ENCODE results near the gene CYP51A1. TPM values are rescaled to one million over a fixed set of nuclear protein-coding genes. Genes with fewer than 3 reads are reported as not detected.
A peak's percentile ranks its signal among the peaks of the same experiment; 100 is the strongest.

CYP51A1 gene
- 80.0 and 84.8 TPM in 2 replicates for total RNA-seq (2021)
- long read RNA-seq, transcript CYP51A1-203 (10 exons, 1,729 nt) = minor isoform, 80 of 589 reads
- long read RNA-seq, transcript CYP51A1-201 (10 exons, 3,210 nt) = major isoform, 479 of 589 reads
- long read RNA-seq, partial matches to known transcripts = 14 of 589 reads
- long read RNA-seq, other reads (novel, unspliced or antisense) = 15 of 589 reads

GRCh38 chr7:92134271-92135051 is at the start of gene CYP51A1:
Gene CYP51A1, minus strand, starts transcription at chr7:92134477. Its CDS starts 113 bp downstream, at chr7:92134364.
- H2BK20ac ChIP-seq (ENCODE audit: low read depth, low read length, poor library complexity, severe bottlenecking) = no peak within 1 kb of the TSS
- peak within 1 kb of the TSS; percentile 91 for H3K14ac ChIP-seq (ENCODE audit: insufficient read depth, low read length)
- H3K4me2 ChIP-seq (ENCODE audit: insufficient read depth, insufficient read length, low read length) = peak within 1 kb of the TSS; percentile 89
- no peak within 1 kb of the TSS for H4K5ac ChIP-seq (ENCODE audit: insufficient read length, low read depth, low read length)
- no CpG with 5 or more reads among the region's 73 CpGs for WGBS (ENCODE audit: extremely low coverage, insufficient read length, low lambda C conversion rate)
- H3K18ac ChIP-seq (ENCODE audit: insufficient read length, low read depth, low read length) = peak within 1 kb of the TSS; percentile 94
- Mint-ChIP-seq H3K27me3 (ENCODE audit: low read depth) (no peaks in the 10 kb centered on the region), H3K27ac (peak within 1 kb of the TSS; percentile 100), H3K9me3 (peaks cover 3 to 10% of the 10 kb centered on the region in 2 experiments; a peak in 2 of 5 replicates), H3K4me1 (peaks cover 19 to 27% of the 10 kb centered on the region in 2 experiments), H3K36me3 (ENCODE audit: insufficient read depth in 1 of 3, low read depth in 3 of 3) (peaks cover 10 to 21% (median 16%) of the 10 kb centered on the region in 3 experiments; a peak in 6 of 7 replicates), H3K4me3 (peak within 1 kb of the TSS; percentile 98)
- H4K20me1 ChIP-seq (ENCODE audit: control insufficient read depth, insufficient read depth, insufficient read length) = no peaks in the 10 kb centered on the region
- H3K23ac ChIP-seq (ENCODE audit: insufficient read length, low read depth, low read length) = no peak within 1 kb of the TSS
- H3K4ac ChIP-seq (ENCODE audit: low read depth, low read length) = no peak within 1 kb of the TSS
- H3K4me1 ChIP-seq (ENCODE audit: insufficient read depth, low read length) = no peaks in the 10 kb centered on the region; the same call in 1 of the 2 replicates
- no peak within 1 kb of the TSS for H3T11ph ChIP-seq (ENCODE audit: low read length)
- peak; percentile 19; the same call in 1 of the 3 replicates for TF ChIP-seq CTCF (conservative IDR thresholded peaks at IDR 0.05)
- H3K79me1 ChIP-seq (ENCODE audit: insufficient read depth, low read depth, low read length, poor library complexity, severe bottlenecking) = no peaks in the 10 kb centered on the region
- no peaks in the 10 kb centered on the region for H3K9me3 ChIP-seq (ENCODE audit: control insufficient read depth, low read depth, low read length)
- H3K27ac ChIP-seq (ENCODE audit: insufficient read length, low read depth, low read length) = peak within 1 kb of the TSS; percentile 37
- H3K27me3 ChIP-seq (ENCODE audit: insufficient read depth, low read length) = no peaks in the 10 kb centered on the region
- no peak within 1 kb of the TSS for H2BK5ac ChIP-seq (ENCODE audit: insufficient read length, low read length)
- H4K8ac ChIP-seq (replicated peaks; ENCODE audit: insufficient read length, low read depth, low read length) = no peak within 1 kb of the TSS
- no peak within 1 kb of the TSS for H2BK15ac ChIP-seq (ENCODE audit: low read depth, low read length)
- H2BK12ac ChIP-seq (ENCODE audit: insufficient read length, low read depth, low read length) = no peak within 1 kb of the TSS
- no peak within 1 kb of the TSS for H2AFZ ChIP-seq (ENCODE audit: low read length)
- no peak within 1 kb of the TSS for H3K56ac ChIP-seq (ENCODE audit: insufficient read length, low read depth, low read length)
- no peaks in the 10 kb centered on the region for H3K23me2 ChIP-seq (ENCODE audit: insufficient read length, low read depth, low read length, poor library complexity, severe bottlenecking)
- H4K91ac ChIP-seq (ENCODE audit: insufficient read length, low read depth, low read length) = no peak within 1 kb of the TSS
- peaks cover 28% of the 10 kb centered on the region; the same call in 1 of the 2 replicates for H3K79me2 ChIP-seq (ENCODE audit: insufficient read depth, low read length)
- H2BK120ac ChIP-seq (ENCODE audit: low read depth, low read length, poor library complexity, severe bottlenecking) = no peak within 1 kb of the TSS
- peak within 1 kb of the TSS; percentile 80 for H3K9ac ChIP-seq (ENCODE audit: extremely low read depth, insufficient read length, low read length)
- peak; percentile 94 for DNase-seq
- H2AK5ac ChIP-seq (ENCODE audit: insufficient read length, low read length) = no peak within 1 kb of the TSS

All from H9 (cell line).